Uterus (tissue), 4 donors: ENCODE results near the gene CDKN2C. TPM values are rescaled to one million over a fixed set of nuclear protein-coding genes. Genes with fewer than 3 reads are reported as not detected.

ENCODE experiments used
- DNase-seq, 2 donors: peaks; one replicate each; pipeline ENCODE4 v3.0.0-alpha.2; 2019 to 2020
- H3K27ac ChIP-seq, 2 donors: fragments of 200-600 bp; sonication (generic); 1 replicate in 1 of 2; 2 replicates in 1 of 2; pipeline ENCODE4 v1.5.1; 2016 to 2018
- H3K27me3 ChIP-seq, 2 donors: fragments of 200-600 bp; sonication (generic); one replicate each; pipeline ENCODE4 v1.5.1; 2018 to 2019; ENCODE audit warnings: control low read depth in 1 of 2
- H3K36me3 ChIP-seq, 2 donors: fragments of 200-600 bp; sonication (generic); one replicate each; pipeline ENCODE4 v1.5.1; 2019; ENCODE audit warnings: control low read depth in 1 of 2
- H3K4me1 ChIP-seq, 2 donors: fragments of 200-600 bp; sonication (generic); one replicate each; pipeline ENCODE4 v1.5.1; 2018 to 2019; ENCODE audit warnings: control low read depth in 1 of 2
- H3K4me3 ChIP-seq, 2 donors: fragments of 200-600 bp; sonication (generic); 1 replicate in 1 of 2; 2 replicates in 1 of 2; pipeline ENCODE4 v1.5.1; 2018 to 2019; ENCODE audit warnings: mild to moderate bottlenecking in 1 of 2
- H3K9me3 ChIP-seq, 2 donors: fragments of 200-600 bp; sonication (generic); one replicate each; pipeline ENCODE4 v1.5.1; 2019; ENCODE audit warnings: control low read depth in 1 of 2
- POLR2A ChIP-seq, 2 donors: fragments of 450-650 bp; IDR thresholded peaks; one replicate each; pipeline ENCODE4 v1.6.1; 2016; ENCODE audit warnings: antibody characterized with exemption in 2 of 2, mild to moderate bottlenecking in 1 of 2, moderate library complexity in 1 of 2
- intact Hi-C: fragments of 100-400 bp; cut with DNase I; formaldehyde crosslinking; loops from one replicate; pipeline ENCODE4 v1.15.1; 2023; ENCODE audit warnings: low total_unique reads
- total RNA-seq, 4 donors: library from RNA; depleted of rRNA in 3 of 4; stranded (reverse); fragments of >200 nt in 3 of 4; gene quantifications; one replicate each; pipeline versions ENCODE4 v1.1.0 to v1.2.4, GENCODE V29; 2014 to 2023
- TF ChIP-seq, protein P1 (sequence below), 4 experiments: fragments of 200-600 bp in 2 of 4; fragments of 450-650 bp in 2 of 4; sonication (generic) in 2 of 4; IDR thresholded peaks; one replicate each; pipeline ENCODE4 v1.5.1; 2016 to 2019; ENCODE audit warnings: antibody characterized with exemption in 4 of 4, mild to moderate bottlenecking in 2 of 4, moderate library complexity in 1 of 4
- donor health status: DM: yes; HTN: yes; CAD: no.

Gene CDKN2C
- total RNA-seq, result 100 to 1,000 TPM in 1 of 4 donors, 10 to 100 TPM in 3; 13.4 to 103 (median 22.2) TPM

DNA sequence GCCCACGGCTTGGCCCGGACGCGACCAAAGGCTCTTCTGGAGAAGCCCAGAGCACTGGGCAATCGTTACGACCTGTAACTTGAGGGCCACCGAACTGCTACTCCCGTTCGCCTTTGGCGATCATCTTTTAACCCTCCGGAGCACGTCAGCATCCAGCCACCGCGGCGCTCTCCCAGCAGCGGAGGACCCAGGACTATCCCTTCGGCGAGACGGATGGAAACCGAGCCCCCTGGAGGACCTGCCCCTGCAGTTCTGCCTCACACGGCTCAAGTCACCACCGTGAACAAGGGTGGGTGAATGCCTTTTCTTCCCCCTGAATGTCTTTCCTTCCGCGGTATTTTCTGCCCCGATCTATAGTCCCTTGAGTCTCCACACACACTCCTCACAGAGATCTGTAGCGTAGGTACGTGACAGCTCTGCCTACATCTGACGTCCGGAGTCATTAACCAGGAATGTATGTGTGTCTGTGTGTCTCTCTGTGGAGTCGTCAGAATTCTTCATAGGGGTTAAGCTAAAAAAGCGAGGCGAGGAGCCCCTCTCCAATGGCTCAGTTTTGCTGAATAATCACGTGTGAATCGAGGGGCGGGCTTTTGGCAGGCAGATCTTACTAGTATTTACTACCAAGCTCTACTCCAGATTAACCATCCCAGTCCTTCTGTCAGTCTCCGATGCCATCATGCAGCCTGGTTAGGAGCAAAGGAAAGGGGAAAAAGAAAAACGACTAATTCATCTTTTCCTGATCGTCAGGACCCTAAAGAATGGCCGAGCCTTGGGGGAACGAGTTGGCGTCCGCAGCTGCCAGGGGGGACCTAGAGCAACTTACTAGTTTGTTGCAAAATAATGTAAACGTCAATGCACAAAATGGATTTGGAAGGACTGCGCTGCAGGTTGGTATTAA lies at the start of gene CDKN2C:
TSS of gene CDKN2C (plus strand) at position 635 of the 898 bp plus-strand sequence. CDS start at position 759, 124 bp downstream.
- Histone ChIP-seq H3K27me3 (peaks cover 0 to 4% of the 10 kb centered on the region in 2 donors), H3K9me3 (no peaks in the 10 kb centered on the region), H3K27ac (peak within 1 kb of the TSS; percentile 99), H3K4me1 (no peaks in the 10 kb centered on the region), H3K36me3 (no peaks in the 10 kb centered on the region), H3K4me3 (peak within 1 kb of the TSS; percentile 63 to 80)
- intact Hi-C loops, result no loop called here
- TF ChIP-seq POLR2A (IDR thresholded peaks at IDR 0.05), result peak; percentile 42 to 80
- TF ChIP-seq, protein P1, sequence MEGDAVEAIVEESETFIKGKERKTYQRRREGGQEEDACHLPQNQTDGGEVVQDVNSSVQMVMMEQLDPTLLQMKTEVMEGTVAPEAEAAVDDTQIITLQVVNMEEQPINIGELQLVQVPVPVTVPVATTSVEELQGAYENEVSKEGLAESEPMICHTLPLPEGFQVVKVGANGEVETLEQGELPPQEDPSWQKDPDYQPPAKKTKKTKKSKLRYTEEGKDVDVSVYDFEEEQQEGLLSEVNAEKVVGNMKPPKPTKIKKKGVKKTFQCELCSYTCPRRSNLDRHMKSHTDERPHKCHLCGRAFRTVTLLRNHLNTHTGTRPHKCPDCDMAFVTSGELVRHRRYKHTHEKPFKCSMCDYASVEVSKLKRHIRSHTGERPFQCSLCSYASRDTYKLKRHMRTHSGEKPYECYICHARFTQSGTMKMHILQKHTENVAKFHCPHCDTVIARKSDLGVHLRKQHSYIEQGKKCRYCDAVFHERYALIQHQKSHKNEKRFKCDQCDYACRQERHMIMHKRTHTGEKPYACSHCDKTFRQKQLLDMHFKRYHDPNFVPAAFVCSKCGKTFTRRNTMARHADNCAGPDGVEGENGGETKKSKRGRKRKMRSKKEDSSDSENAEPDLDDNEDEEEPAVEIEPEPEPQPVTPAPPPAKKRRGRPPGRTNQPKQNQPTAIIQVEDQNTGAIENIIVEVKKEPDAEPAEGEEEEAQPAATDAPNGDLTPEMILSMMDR (IDR thresholded peaks at IDR 0.05), result no peak
- peak; percentile 65 to 86 for DNase-seq

DNA sequence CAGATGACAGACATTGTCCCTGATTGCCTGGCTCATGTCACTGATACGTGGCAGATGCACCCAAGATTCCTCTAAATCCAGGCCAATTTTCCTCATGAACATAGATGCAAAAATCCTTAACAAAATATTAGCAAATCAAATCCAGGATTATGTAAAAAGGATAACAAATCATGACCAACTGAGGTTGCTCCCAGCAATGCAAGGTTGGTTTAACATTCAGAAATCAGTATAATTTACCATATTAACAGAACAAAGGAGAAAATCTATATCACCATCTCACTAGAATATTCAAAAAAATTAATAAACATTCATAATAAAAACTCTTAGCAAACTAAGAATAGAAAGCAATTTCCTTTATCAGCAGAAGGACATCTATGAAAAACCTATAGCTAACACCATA lies 49.6 kb upstream of the CDKN2C start:
- no peak for DNase-seq
- H3K27me3 ChIP-seq, result no peaks in the 10 kb centered on the region

DNA sequence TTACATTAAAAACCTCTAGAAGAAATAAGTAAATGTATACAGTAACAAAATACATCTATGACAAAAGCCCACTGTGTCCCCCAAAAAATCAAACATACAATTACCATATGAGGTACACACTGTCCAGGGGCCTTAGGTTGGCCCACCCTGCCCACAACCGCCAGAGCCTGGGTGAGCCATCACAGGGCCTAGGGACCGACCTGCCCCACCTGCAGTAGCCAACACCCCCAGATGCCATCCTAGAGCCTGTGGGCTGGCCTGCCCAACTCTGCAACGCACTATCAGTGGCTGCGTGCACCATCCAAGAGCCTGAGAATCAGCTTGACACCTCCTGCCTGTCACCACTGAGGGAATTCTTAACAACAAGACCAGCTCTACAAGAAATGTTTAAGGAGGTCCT lies 49.0 kb upstream of the CDKN2C start:
- no peak for DNase-seq

More for the DNA sequence above, 49.6 kb upstream of the CDKN2C start:
- H3K4me1 ChIP-seq, result no peaks in the 10 kb centered on the region
- TF ChIP-seq POLR2A (IDR thresholded peaks at IDR 0.05), result no peak
- TF ChIP-seq, protein P1 (IDR thresholded peaks at IDR 0.05), result no peak
- no peaks in the 10 kb centered on the region for H3K36me3 ChIP-seq
- H3K4me3 ChIP-seq, result no peak overlapping the region
- H3K9me3 ChIP-seq, result no peaks in the 10 kb centered on the region
- intact Hi-C loops, result no loop called here
- H3K27ac ChIP-seq, result no peak overlapping the region

DNA sequence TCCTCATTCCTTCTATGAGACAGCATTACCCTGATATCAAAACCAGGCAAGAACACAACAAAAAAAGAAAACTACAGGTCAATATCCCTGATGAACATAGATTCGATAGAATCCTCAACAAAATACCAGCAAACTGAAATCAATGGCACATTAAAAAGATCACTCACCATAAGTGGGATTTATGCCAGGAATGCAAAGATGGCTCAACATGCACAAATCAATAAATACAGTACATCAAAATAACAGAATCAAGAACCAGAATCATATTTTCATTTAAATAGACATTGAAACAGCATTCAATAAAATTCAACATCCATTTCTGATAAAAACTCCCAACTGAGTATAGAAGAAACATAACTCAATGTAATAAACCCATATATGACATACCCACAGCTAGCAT lies 46.5 kb upstream of the CDKN2C start:
- no peak overlapping the region for H3K27ac ChIP-seq
- no peaks in the 10 kb centered on the region for H3K9me3 ChIP-seq
- TF ChIP-seq, protein P1 (IDR thresholded peaks at IDR 0.05), result no peak
- no peak for TF ChIP-seq POLR2A (IDR thresholded peaks at IDR 0.05)
- no peaks in the 10 kb centered on the region for H3K27me3 ChIP-seq
- H3K4me1 ChIP-seq, result no peaks in the 10 kb centered on the region
- no peaks in the 10 kb centered on the region for H3K36me3 ChIP-seq
- H3K4me3 ChIP-seq, result no peak overlapping the region
- no peak for DNase-seq
- intact Hi-C loops, result no loop called here

More for the DNA sequence above, 49.0 kb upstream of the CDKN2C start:
- no peak overlapping the region for H3K27ac ChIP-seq
- no peaks in the 10 kb centered on the region for H3K9me3 ChIP-seq
- no peaks in the 10 kb centered on the region for H3K27me3 ChIP-seq
- TF ChIP-seq, protein P1 (IDR thresholded peaks at IDR 0.05), result no peak
- no peak for TF ChIP-seq POLR2A (IDR thresholded peaks at IDR 0.05)
- H3K4me3 ChIP-seq, result no peak overlapping the region
- no peaks in the 10 kb centered on the region for H3K36me3 ChIP-seq
- intact Hi-C loops, result no loop called here
- H3K4me1 ChIP-seq, result no peaks in the 10 kb centered on the region

DNA sequence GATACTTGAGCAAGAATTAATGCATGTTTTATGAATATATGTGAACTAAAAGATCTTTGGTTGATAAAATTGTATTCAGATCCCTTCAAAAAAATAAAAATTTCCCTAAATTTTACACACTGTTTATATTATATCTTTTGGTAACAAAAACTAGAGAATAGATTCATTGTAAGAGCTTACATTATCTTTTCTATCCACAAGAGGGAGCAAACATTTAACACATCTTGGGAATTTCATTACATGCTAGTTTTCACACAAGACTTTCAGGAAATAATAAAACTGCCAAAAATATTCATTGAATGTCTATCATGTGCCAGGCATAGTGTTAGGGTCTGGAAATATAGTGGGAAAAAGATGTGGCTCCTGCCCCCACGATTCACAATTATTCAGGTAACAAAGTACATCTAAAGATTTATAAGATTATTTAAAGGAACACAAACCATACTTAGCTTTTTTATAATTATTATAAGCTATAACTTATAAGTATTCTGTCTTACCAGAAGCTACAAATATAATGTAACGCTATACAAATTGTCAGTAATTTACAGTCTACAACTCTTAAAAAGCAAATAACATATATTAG lies 40.6 kb upstream of the CDKN2C start:
- H3K4me3 ChIP-seq, result no peak overlapping the region
- no peaks in the 10 kb centered on the region for H3K36me3 ChIP-seq
- H3K27me3 ChIP-seq, result no peaks in the 10 kb centered on the region
- TF ChIP-seq, protein P1 (IDR thresholded peaks at IDR 0.05), result peak; percentile 40 to 49 (median 48)
- TF ChIP-seq POLR2A (IDR thresholded peaks at IDR 0.05), result no peak
- intact Hi-C loops, result no loop called here
- no peaks in the 10 kb centered on the region for H3K4me1 ChIP-seq
- no peak for DNase-seq
- H3K9me3 ChIP-seq, result no peaks in the 10 kb centered on the region
- no peak overlapping the region for H3K27ac ChIP-seq
